Smooth muscle cell of the pulmonary artery (primary cell): ENCODE measurements around the gene MAGEB16. TPM values are rescaled to one million over a fixed set of nuclear protein-coding genes. Genes with fewer than 3 reads are reported as not detected.

Experiments
- total RNA-seq: library from RNA; depleted of rRNA; stranded (reverse); fragments of >200 nt; gene quantifications from 2 replicates; pipeline ENCODE4 v1.2.3, GENCODE V29; 2014

MAGEB16 gene
- not detected in 2 replicates for total RNA-seq

GRCh38 chrX:35798042-35798441 lies at the start of gene MAGEB16:
MAGEB16 (plus strand) TSS chrX:35798342; CDS start chrX:35802197, 3,855 bp downstream.

Other genes starting within 250 kb of the MAGEB16 start
- gene CFAP47, start 121.4 kb downstream of the MAGEB16 start, total RNA-seq = not detected in 2 replicates